GM12891 (cell line): ENCODE data around the gene TMEM218.

ENCODE experiments used
- PAX5 ChIP-seq: IDR thresholded peaks from 2 replicates; pipeline ENCODE4 v1.6.1; 2011; ENCODE audit warnings: low read length, moderate library complexity, mild to moderate bottlenecking; ENCODE audit not compliant: insufficient read depth, severe bottlenecking
- POLR2A ChIP-seq: IDR thresholded peaks from 2 replicates; pipeline ENCODE4 v1.6.1; 2011; ENCODE audit warnings: low read depth, low read length, control low read depth
- POLR2AphosphoS5 ChIP-seq: IDR thresholded peaks from 2 replicates; pipeline ENCODE4 v1.6.1; 2011; ENCODE audit warnings: low read depth, low read length, control low read depth
- POU2F2 ChIP-seq: IDR thresholded peaks from 2 replicates; pipeline ENCODE4 v1.6.1; 2011; ENCODE audit warnings: low read depth, mild to moderate bottlenecking, control low read depth, low read length, moderate library complexity
- SPI1 ChIP-seq: IDR thresholded peaks from 2 replicates; pipeline ENCODE4 v1.6.1; 2011; ENCODE audit warnings: low read depth, low read length, control low read depth
- TAF1 ChIP-seq: IDR thresholded peaks from 2 replicates; pipeline ENCODE4 v1.6.1; 2011; ENCODE audit warnings: low read depth, low read length, control low read depth

GRCh38 chr11:125081098-125081798 lies 30.2 kb downstream of the TMEM218 start:
- no peak for TF ChIP-seq POLR2A
- TF ChIP-seq SPI1: no peak
- TF ChIP-seq TAF1: no peak
- TF ChIP-seq POLR2AphosphoS5: no peak
- no peak for TF ChIP-seq PAX5
- no peak for TF ChIP-seq POU2F2
